ENCODE measurements around the gene MSL2. TPM values are rescaled to one million over a fixed set of nuclear protein-coding genes. Genes with fewer than 3 reads are reported as not detected.
A peak's percentile ranks its signal among the peaks of the same experiment; 100 is the strongest.

Gene MSL2
- total RNA-seq, 2 experiments from 2014 or later, result 143 to 146 TPM

GRCh38 chr3:136189859-136190617, 6.1 kb downstream of the MSL2 start:
- H3K4me1 Mint-ChIP-seq (ENCODE audit: low read depth), result peaks cover 87% of the 10 kb centered on the region
- DNase-seq (no peak), ATAC-seq (ENCODE audit: poor library complexity) (no peak)
- H3K4me1 ChIP-seq (ENCODE audit: insufficient read depth, low read length), result peaks cover 67% of the 10 kb centered on the region
- intact Hi-C loops (cut with DNase I, micrococcal nuclease), result loop anchor here (5.0 kb wide), 2 partner anchors 38 to 672 kb away; partner anchors contain the start of gene NCK1 (in 1 of the 2)
- no peaks in the 10 kb centered on the region for H3K27me3 Mint-ChIP-seq
- H3K4me3 ChIP-seq (ENCODE audit: low read length), result no peak overlapping the region
- no peaks in the 10 kb centered on the region for H3K9me3 Mint-ChIP-seq
- no peak for TF ChIP-seq CTCF (IDR thresholded peaks at IDR 0.05)
- POLR2A ChIA-PET, result interaction anchor here (1.0 to 1.1 kb wide), 2 partner anchors 670 to 673 kb away, joined by 3 to 4 read pairs; no protein-coding TSS in a partner anchor
- H3K36me3 ChIP-seq (ENCODE audit: insufficient read depth, low read length), result no peaks in the 10 kb centered on the region
- no peaks in the 10 kb centered on the region for H3K9me3 ChIP-seq (ENCODE audit: control insufficient read depth in 1 of 2, insufficient read depth in 1 of 2, low read length in 2 of 2)
- CTCF ChIA-PET, result interaction anchor here (1.2 to 1.8 kb wide), 2 partner anchors 11 to 19 kb away, joined by 5 read pairs; no protein-coding TSS in a partner anchor
- no peaks in the 10 kb centered on the region for H3K27me3 ChIP-seq (ENCODE audit: control insufficient read depth in 1 of 2, insufficient read depth in 2 of 2, low read length in 2 of 2)
- H3K4me3 Mint-ChIP-seq, result peak overlapping the region; percentile 89
- no peak overlapping the region for H3K27ac ChIP-seq (ENCODE audit: low read depth in 1 of 2, low read length in 2 of 2)
- peaks cover 56% of the 10 kb centered on the region for H3K36me3 Mint-ChIP-seq (ENCODE audit: low read depth)
- H3K27ac Mint-ChIP-seq, result peak overlapping the region; percentile 98

- peak overlapping the region; percentile 86 for H3K4me3 Mint-ChIP-seq
- no peak for DNase-seq
- intact Hi-C loops (cut with DNase I, micrococcal nuclease), result no loop called here
- no peak for TF ChIP-seq CTCF (IDR thresholded peaks at IDR 0.05)
- no peaks in the 10 kb centered on the region for H3K9me3 Mint-ChIP-seq
- no peak for ATAC-seq (ENCODE audit: poor library complexity)
- Histone ChIP-seq H3K36me3 (ENCODE audit: insufficient read depth, low read length) (no peaks in the 10 kb centered on the region), H3K27me3 (ENCODE audit: control insufficient read depth in 1 of 2, insufficient read depth in 2 of 2, low read length in 2 of 2) (no peaks in the 10 kb centered on the region), H3K4me3 (ENCODE audit: low read length) (no peak overlapping the region), H3K4me1 (ENCODE audit: insufficient read depth, low read length) (peaks cover 76% of the 10 kb centered on the region), H3K27ac (ENCODE audit: low read depth in 1 of 2, low read length in 2 of 2) (no peak overlapping the region), H3K9me3 (ENCODE audit: control insufficient read depth in 1 of 2, insufficient read depth in 1 of 2, low read length in 2 of 2) (no peaks in the 10 kb centered on the region)
- H3K36me3 Mint-ChIP-seq (ENCODE audit: low read depth), result peaks cover 46% of the 10 kb centered on the region
- peaks cover 92% of the 10 kb centered on the region for H3K4me1 Mint-ChIP-seq (ENCODE audit: low read depth)
- peak overlapping the region; percentile 40 for H3K27ac Mint-ChIP-seq
- no peaks in the 10 kb centered on the region for H3K27me3 Mint-ChIP-seq
- ChIA-PET POLR2A (interaction anchor here (1.0 to 1.8 kb wide), 3 partner anchors 8 to 674 kb away, joined by 3 to 13 read pairs (median 4); partner anchors contain the start of gene MSL2), CTCF (interaction anchor here (0.7 to 1.2 kb wide), 3 partner anchors 18 to 141 kb away, joined by 3 to 5 read pairs (median 5); no protein-coding TSS in a partner anchor)
These were observed 7.1 kb downstream of the MSL2 start for GRCh38 chr3:136189043-136189442.

- POLR2A ChIA-PET, result interaction anchor here (1.0 to 1.8 kb wide), 2 partner anchors 9 to 674 kb away, joined by 5 to 13 read pairs; partner anchors contain the start of genes MSL2 and NCK1
- TF ChIP-seq CTCF (IDR thresholded peaks at IDR 0.05), result no peak
- Histone ChIP-seq H3K36me3 (ENCODE audit: insufficient read depth, low read length) (no peaks in the 10 kb centered on the region), H3K27me3 (ENCODE audit: control insufficient read depth in 1 of 2, insufficient read depth in 2 of 2, low read length in 2 of 2) (no peaks in the 10 kb centered on the region), H3K27ac (ENCODE audit: low read depth in 1 of 2, low read length in 2 of 2) (no peak overlapping the region), H3K4me3 (ENCODE audit: low read length) (no peak overlapping the region), H3K4me1 (ENCODE audit: insufficient read depth, low read length) (peaks cover 85% of the 10 kb centered on the region), H3K9me3 (ENCODE audit: control insufficient read depth in 1 of 2, insufficient read depth in 1 of 2, low read length in 2 of 2) (no peaks in the 10 kb centered on the region)
- ATAC-seq (ENCODE audit: poor library complexity) (no peak), DNase-seq (no peak)
- CTCF ChIA-PET, result interaction anchor here (1.6 kb wide), 1 partner anchor 10 kb away, joined by 4 read pairs; no protein-coding TSS in a partner anchor
- H3K4me3 Mint-ChIP-seq, result peak overlapping the region; percentile 77
- no peaks in the 10 kb centered on the region for H3K27me3 Mint-ChIP-seq
- peaks cover 37% of the 10 kb centered on the region for H3K36me3 Mint-ChIP-seq (ENCODE audit: low read depth)
- H3K9me3 Mint-ChIP-seq, result no peaks in the 10 kb centered on the region
- no peak overlapping the region for H3K27ac Mint-ChIP-seq
- H3K4me1 Mint-ChIP-seq (ENCODE audit: low read depth), result peaks cover 96% of the 10 kb centered on the region
- intact Hi-C loops (cut with DNase I, micrococcal nuclease), result no loop called here
These were observed 8.3 kb downstream of the MSL2 start for GRCh38 chr3:136187868-136188267.
